Measurements from ENCODE around the gene CARD10. TPM values are rescaled to one million over a fixed set of nuclear protein-coding genes. Genes with fewer than 3 reads are reported as not detected.

CARD10 gene
- total and polyA plus RNA-seq, 2 of the 13 experiments (the other 11 are each of a cell fraction or from before 2014, with no cell fraction given) = 35.2 to 55.8 TPM

DNA sequence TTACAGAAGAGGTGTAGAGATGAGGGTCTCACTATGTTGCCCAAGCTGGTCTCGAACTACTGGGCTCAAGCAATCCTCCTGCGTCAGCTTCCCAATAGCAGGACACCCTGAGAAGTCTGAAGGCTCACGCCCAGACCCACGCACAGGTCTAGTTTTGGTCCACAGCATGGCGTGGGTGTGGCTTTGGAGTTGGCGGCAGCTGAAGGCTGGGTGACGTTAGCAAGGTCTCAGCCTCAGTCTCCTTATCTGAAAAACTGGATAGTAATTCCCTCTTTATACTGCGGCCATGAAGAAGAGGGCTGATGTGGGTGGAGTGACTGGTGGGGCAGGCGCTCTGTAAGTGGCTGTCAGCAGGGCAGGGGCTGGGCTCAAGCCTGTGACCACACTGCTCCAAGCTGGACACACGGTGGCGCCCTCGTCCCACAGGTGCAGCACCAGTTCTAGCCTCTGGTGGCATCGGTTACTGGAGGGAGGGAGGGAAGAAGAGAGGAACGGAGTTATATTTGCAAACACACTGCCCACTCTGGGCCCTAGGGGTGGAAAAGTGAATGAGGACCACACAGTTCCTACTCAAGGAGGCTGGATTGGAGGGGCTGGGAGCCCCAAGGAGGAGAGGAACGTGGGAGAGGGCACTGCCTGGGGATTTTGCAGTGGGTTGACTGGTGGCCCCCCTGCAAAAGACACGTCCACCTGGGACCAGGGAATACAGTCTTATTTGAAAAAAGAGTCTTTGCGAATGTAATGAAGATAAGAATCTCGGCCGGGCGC is 19.6 kb upstream of the CARD10 start (continued):
- TF ChIP-seq, protein P1, sequence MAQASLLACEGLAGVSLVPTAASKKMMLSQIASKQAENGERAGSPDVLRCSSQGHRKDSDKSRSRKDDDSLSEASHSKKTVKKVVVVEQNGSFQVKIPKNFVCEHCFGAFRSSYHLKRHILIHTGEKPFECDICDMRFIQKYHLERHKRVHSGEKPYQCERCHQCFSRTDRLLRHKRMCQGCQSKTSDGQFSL (CRISPR knock-in tag; IDR thresholded peaks at IDR 0.05) = 0 out of 2 replicates have a peak, but pooled peaks have one; percentile 20
- TF ChIP-seq, protein P2, sequence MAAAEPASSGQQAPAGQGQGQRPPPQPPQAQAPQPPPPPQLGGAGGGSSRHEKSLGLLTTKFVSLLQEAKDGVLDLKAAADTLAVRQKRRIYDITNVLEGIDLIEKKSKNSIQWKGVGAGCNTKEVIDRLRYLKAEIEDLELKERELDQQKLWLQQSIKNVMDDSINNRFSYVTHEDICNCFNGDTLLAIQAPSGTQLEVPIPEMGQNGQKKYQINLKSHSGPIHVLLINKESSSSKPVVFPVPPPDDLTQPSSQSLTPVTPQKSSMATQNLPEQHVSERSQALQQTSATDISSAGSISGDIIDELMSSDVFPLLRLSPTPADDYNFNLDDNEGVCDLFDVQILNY (CRISPR knock-in tag; conservative IDR thresholded peaks at IDR 0.05) = no peak
- TF ChIP-seq PHF21A (CRISPR knock-in tag; IDR thresholded peaks at IDR 0.05) = no peak
- TF ChIP-seq ERF (CRISPR knock-in tag; IDR thresholded peaks at IDR 0.05) = peak; percentile 78; the same call in 1 of the 2 replicates
- TF ChIP-seq KDM5B (CRISPR knock-in tag; IDR thresholded peaks at IDR 0.05; ENCODE audit: borderline replicate concordance) = no peak
- TF ChIP-seq NKX3-1 (CRISPR knock-in tag; IDR thresholded peaks at IDR 0.05) = no peak
- TF ChIP-seq, protein P3, sequence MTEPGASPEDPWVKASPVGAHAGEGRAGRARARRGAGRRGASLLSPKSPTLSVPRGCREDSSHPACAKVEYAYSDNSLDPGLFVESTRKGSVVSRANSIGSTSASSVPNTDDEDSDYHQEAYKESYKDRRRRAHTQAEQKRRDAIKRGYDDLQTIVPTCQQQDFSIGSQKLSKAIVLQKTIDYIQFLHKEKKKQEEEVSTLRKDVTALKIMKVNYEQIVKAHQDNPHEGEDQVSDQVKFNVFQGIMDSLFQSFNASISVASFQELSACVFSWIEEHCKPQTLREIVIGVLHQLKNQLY (CRISPR knock-in tag; IDR thresholded peaks at IDR 0.05) = no peak
- no peak for TF ChIP-seq EED (CRISPR knock-in tag; IDR thresholded peaks at IDR 0.05)
- TF ChIP-seq ZBTB7B (CRISPR knock-in tag; IDR thresholded peaks at IDR 0.05) = no peak
- TF ChIP-seq TAF15 (IDR thresholded peaks at IDR 0.05; ENCODE audit: low read depth, low read length, poor library complexity, severe bottlenecking) = no peak
- TF ChIP-seq GTF3A (CRISPR knock-in tag; conservative IDR thresholded peaks at IDR 0.05) = 0 out of 2 replicates have a peak, but pooled peaks have one; percentile 74
- TF ChIP-seq, protein P4, sequence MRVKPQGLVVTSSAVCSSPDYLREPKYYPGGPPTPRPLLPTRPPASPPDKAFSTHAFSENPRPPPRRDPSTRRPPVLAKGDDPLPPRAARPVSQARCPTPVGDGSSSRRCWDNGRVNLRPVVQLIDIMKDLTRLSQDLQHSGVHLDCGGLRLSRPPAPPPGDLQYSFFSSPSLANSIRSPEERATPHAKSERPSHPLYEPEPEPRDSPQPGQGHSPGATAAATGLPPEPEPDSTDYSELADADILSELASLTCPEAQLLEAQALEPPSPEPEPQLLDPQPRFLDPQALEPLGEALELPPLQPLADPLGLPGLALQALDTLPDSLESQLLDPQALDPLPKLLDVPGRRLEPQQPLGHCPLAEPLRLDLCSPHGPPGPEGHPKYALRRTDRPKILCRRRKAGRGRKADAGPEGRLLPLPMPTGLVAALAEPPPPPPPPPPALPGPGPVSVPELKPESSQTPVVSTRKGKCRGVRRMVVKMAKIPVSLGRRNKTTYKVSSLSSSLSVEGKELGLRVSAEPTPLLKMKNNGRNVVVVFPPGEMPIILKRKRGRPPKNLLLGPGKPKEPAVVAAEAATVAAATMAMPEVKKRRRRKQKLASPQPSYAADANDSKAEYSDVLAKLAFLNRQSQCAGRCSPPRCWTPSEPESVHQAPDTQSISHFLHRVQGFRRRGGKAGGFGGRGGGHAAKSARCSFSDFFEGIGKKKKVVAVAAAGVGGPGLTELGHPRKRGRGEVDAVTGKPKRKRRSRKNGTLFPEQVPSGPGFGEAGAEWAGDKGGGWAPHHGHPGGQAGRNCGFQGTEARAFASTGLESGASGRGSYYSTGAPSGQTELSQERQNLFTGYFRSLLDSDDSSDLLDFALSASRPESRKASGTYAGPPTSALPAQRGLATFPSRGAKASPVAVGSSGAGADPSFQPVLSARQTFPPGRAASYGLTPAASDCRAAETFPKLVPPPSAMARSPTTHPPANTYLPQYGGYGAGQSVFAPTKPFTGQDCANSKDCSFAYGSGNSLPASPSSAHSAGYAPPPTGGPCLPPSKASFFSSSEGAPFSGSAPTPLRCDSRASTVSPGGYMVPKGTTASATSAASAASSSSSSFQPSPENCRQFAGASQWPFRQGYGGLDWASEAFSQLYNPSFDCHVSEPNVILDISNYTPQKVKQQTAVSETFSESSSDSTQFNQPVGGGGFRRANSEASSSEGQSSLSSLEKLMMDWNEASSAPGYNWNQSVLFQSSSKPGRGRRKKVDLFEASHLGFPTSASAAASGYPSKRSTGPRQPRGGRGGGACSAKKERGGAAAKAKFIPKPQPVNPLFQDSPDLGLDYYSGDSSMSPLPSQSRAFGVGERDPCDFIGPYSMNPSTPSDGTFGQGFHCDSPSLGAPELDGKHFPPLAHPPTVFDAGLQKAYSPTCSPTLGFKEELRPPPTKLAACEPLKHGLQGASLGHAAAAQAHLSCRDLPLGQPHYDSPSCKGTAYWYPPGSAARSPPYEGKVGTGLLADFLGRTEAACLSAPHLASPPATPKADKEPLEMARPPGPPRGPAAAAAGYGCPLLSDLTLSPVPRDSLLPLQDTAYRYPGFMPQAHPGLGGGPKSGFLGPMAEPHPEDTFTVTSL (CRISPR knock-in tag; IDR thresholded peaks at IDR 0.05; ENCODE audit: borderline replicate concordance) = no peak
- 0 out of 2 replicates have a peak, but pooled peaks have one; percentile 45 for TF ChIP-seq HES4 (CRISPR knock-in tag; IDR thresholded peaks at IDR 0.05; ENCODE audit: borderline replicate concordance)
- no peak for TF ChIP-seq MBNL3 (CRISPR knock-in tag; conservative IDR thresholded peaks at IDR 0.05)
- no peak for TF ChIP-seq ZSCAN21 (CRISPR knock-in tag; IDR thresholded peaks at IDR 0.05; ENCODE audit: borderline replicate concordance)
- no peak for TF ChIP-seq FOXP1 (IDR thresholded peaks at IDR 0.05)
- no peak for TF ChIP-seq FOXP1 (CRISPR knock-in tag; IDR thresholded peaks at IDR 0.05)
- TF ChIP-seq SRSF4 (IDR thresholded peaks at IDR 0.05; ENCODE audit: low read depth, low read length, poor library complexity, severe bottlenecking) = no peak
- 0 out of 2 replicates have a peak, but pooled peaks have one; percentile 29 for TF ChIP-seq DPF2 (CRISPR knock-in tag; IDR thresholded peaks at IDR 0.05; ENCODE audit: borderline replicate concordance, low read depth)
- no peak for TF ChIP-seq ZNF101 (CRISPR knock-in tag; IDR thresholded peaks at IDR 0.05; ENCODE audit: borderline replicate concordance, low read depth)
- TF ChIP-seq RAD21 (CRISPR knock-in tag; IDR thresholded peaks at IDR 0.05) = peak; percentile 99
- TF ChIP-seq SALL1 (CRISPR knock-in tag; IDR thresholded peaks at IDR 0.05) = peak; percentile 91

Measured in HepG2 (cell line).